ENCODE results near the gene TCERG1. TPM values are rescaled to one million over a fixed set of nuclear protein-coding genes. Genes with fewer than 3 reads are reported as not detected.
A peak's percentile ranks its signal among the peaks of the same experiment; 100 is the strongest.

Gene TCERG1
- polyA plus RNA-seq (2013, experiment 1 of 2): 38.7 TPM
- polyA plus RNA-seq (2013, experiment 2 of 2): 35.8 TPM

GRCh38 chr5:146446861-146447733 is at the start of gene TCERG1:
TCERG1 (plus strand) TSS chr5:146447333; CDS start chr5:146447350, 17 bp downstream.
- peak within 1 kb of the TSS; percentile 96 to 98 for H3K4me3 ChIP-seq (ENCODE audit: insufficient read depth in 1 of 2, low read depth in 1 of 2, low read length in 2 of 2)
- peak within 1 kb of the TSS; percentile 83 to 94 for H3K4ac ChIP-seq (ENCODE audit: low read depth in 1 of 2, low read length in 2 of 2)
- peak within 1 kb of the TSS; percentile 70 for H3K4me2 ChIP-seq (ENCODE audit: low read length, poor library complexity, severe bottlenecking)
- DNase-seq: peak; percentile 100
- H2AFZ ChIP-seq (ENCODE audit: low read depth, low read length): peak within 1 kb of the TSS; percentile 95
- H3K23ac ChIP-seq (ENCODE audit: low read length in 2 of 2): peak within 1 kb of the TSS in 1 of 2 experiments; percentile 40
- peak within 1 kb of the TSS; percentile 72 for H3K27ac ChIP-seq (ENCODE audit: low read length, poor library complexity, severe bottlenecking)
- peak within 1 kb of the TSS in 1 of 2 experiments; percentile 29 for H2BK12ac ChIP-seq (ENCODE audit: low read length in 2 of 2)
- peak within 1 kb of the TSS; percentile 63 for H4K91ac ChIP-seq (ENCODE audit: low read length)
- H3K27me3 ChIP-seq (ENCODE audit: control insufficient read depth in 1 of 2, insufficient read depth in 1 of 2, low read length in 2 of 2): no peaks in the 10 kb centered on the region
- H3K9me3 ChIP-seq (ENCODE audit: control insufficient read depth, low read length): no peaks in the 10 kb centered on the region
- under 1% methylated on average over 63 of the region's 68 CpGs for WGBS
- H3K18ac ChIP-seq (ENCODE audit: low read depth in 1 of 2, low read length in 2 of 2): peak within 1 kb of the TSS; percentile 61 to 93
- no peaks in the 10 kb centered on the region for H3K36me3 ChIP-seq (ENCODE audit: control insufficient read depth in 1 of 2, insufficient read depth in 2 of 2, low read depth in 1 of 2, low read length in 2 of 2)
- peak within 1 kb of the TSS in 1 of 2 experiments; percentile 62 for H3K14ac ChIP-seq (ENCODE audit: low read length in 2 of 2)
- peak within 1 kb of the TSS; percentile 98 for H3K9ac ChIP-seq (ENCODE audit: low read length)
- H4K8ac ChIP-seq (ENCODE audit: low read length): peak within 1 kb of the TSS; percentile 90
- no peak within 1 kb of the TSS for H2BK15ac ChIP-seq (ENCODE audit: low read depth, poor library complexity, severe bottlenecking)
- peak within 1 kb of the TSS; percentile 69 for H2BK120ac ChIP-seq (ENCODE audit: low read depth, low read length)
- H3K79me1 ChIP-seq (replicated peaks; ENCODE audit: low read length, poor library complexity, severe bottlenecking): no peaks in the 10 kb centered on the region
- peaks cover 2% of the 10 kb centered on the region for H3K4me1 ChIP-seq (ENCODE audit: control insufficient read depth, insufficient read depth, low read depth, low read length)
- peak within 1 kb of the TSS; percentile 90 for H2BK5ac ChIP-seq (ENCODE audit: low read depth, low read length, poor library complexity, severe bottlenecking)
- no peak within 1 kb of the TSS for H2AK5ac ChIP-seq (ENCODE audit: low read length, severe bottlenecking)

GRCh38 chr5:146398826-146399225 is 48.3 kb upstream of the TCERG1 start:
- H2BK15ac ChIP-seq (ENCODE audit: low read depth, poor library complexity, severe bottlenecking): no peak overlapping the region
- no peak overlapping the region for H4K8ac ChIP-seq (ENCODE audit: low read length)
- WGBS: 79% methylated on average over 4 of the region's 4 CpGs
- no peak for DNase-seq
- H3K27me3 ChIP-seq (ENCODE audit: control insufficient read depth in 1 of 2, insufficient read depth in 1 of 2, low read length in 2 of 2): peaks cover 52 to 53% of the 10 kb centered on the region in 2 experiments
- no peaks in the 10 kb centered on the region for H3K79me1 ChIP-seq (replicated peaks; ENCODE audit: low read length, poor library complexity, severe bottlenecking)
- no peak overlapping the region for H3K18ac ChIP-seq (ENCODE audit: low read depth in 1 of 2, low read length in 2 of 2)
- H2BK5ac ChIP-seq (ENCODE audit: low read depth, low read length, poor library complexity, severe bottlenecking): no peak overlapping the region
- no peak overlapping the region for H3K27ac ChIP-seq (ENCODE audit: low read length, poor library complexity, severe bottlenecking)
- H3K14ac ChIP-seq (ENCODE audit: low read length in 2 of 2): no peak overlapping the region
- H3K9ac ChIP-seq (ENCODE audit: low read length): no peak overlapping the region
- H2BK12ac ChIP-seq (ENCODE audit: low read length in 2 of 2): no peak overlapping the region
- H4K91ac ChIP-seq (ENCODE audit: low read length): no peak overlapping the region
- H3K36me3 ChIP-seq (ENCODE audit: control insufficient read depth in 1 of 2, insufficient read depth in 2 of 2, low read depth in 1 of 2, low read length in 2 of 2): no peaks in the 10 kb centered on the region
- H2AK5ac ChIP-seq (ENCODE audit: low read length, severe bottlenecking): no peak overlapping the region
- no peak overlapping the region for H3K23ac ChIP-seq (ENCODE audit: low read length in 2 of 2)
- H3K4me1 ChIP-seq (ENCODE audit: control insufficient read depth, insufficient read depth, low read depth, low read length): no peaks in the 10 kb centered on the region
- H2BK120ac ChIP-seq (ENCODE audit: low read depth, low read length): no peak overlapping the region
- peaks cover 5% of the 10 kb centered on the region for H3K9me3 ChIP-seq (ENCODE audit: control insufficient read depth, low read length)
- H3K4me3 ChIP-seq (ENCODE audit: insufficient read depth in 1 of 2, low read depth in 1 of 2, low read length in 2 of 2): no peak overlapping the region
- no peak overlapping the region for H3K4ac ChIP-seq (ENCODE audit: low read depth in 1 of 2, low read length in 2 of 2)
- H2AFZ ChIP-seq (ENCODE audit: low read depth, low read length): no peak overlapping the region
- no peak overlapping the region for H3K4me2 ChIP-seq (ENCODE audit: low read length, poor library complexity, severe bottlenecking)

- peaks cover 53 to 57% of the 10 kb centered on the region in 2 experiments for H3K27me3 ChIP-seq (ENCODE audit: control insufficient read depth in 1 of 2, insufficient read depth in 1 of 2, low read length in 2 of 2)
- no peak overlapping the region for H3K27ac ChIP-seq (ENCODE audit: low read length, poor library complexity, severe bottlenecking)
Observed at GRCh38 chr5:146399481-146399880, 47.7 kb upstream of the TCERG1 start.

GRCh38 chr5:146400201-146400600 is 46.9 kb upstream of the TCERG1 start:
- H3K79me1 ChIP-seq (replicated peaks; ENCODE audit: low read length, poor library complexity, severe bottlenecking): no peaks in the 10 kb centered on the region
- H2AK5ac ChIP-seq (ENCODE audit: low read length, severe bottlenecking): no peak overlapping the region
- no peak overlapping the region for H3K4ac ChIP-seq (ENCODE audit: low read depth in 1 of 2, low read length in 2 of 2)
- peaks cover 5% of the 10 kb centered on the region for H3K9me3 ChIP-seq (ENCODE audit: control insufficient read depth, low read length)
- no peak overlapping the region for H4K8ac ChIP-seq (ENCODE audit: low read length)
- H3K4me3 ChIP-seq (ENCODE audit: insufficient read depth in 1 of 2, low read depth in 1 of 2, low read length in 2 of 2): no peak overlapping the region
- DNase-seq: no peak
- no peaks in the 10 kb centered on the region for H3K4me1 ChIP-seq (ENCODE audit: control insufficient read depth, insufficient read depth, low read depth, low read length)
- H2AFZ ChIP-seq (ENCODE audit: low read depth, low read length): no peak overlapping the region
- H3K18ac ChIP-seq (ENCODE audit: low read depth in 1 of 2, low read length in 2 of 2): no peak overlapping the region
- peaks cover 49 to 57% of the 10 kb centered on the region in 2 experiments for H3K27me3 ChIP-seq (ENCODE audit: control insufficient read depth in 1 of 2, insufficient read depth in 1 of 2, low read length in 2 of 2)
- H2BK15ac ChIP-seq (ENCODE audit: low read depth, poor library complexity, severe bottlenecking): no peak overlapping the region
- no peak overlapping the region for H3K27ac ChIP-seq (ENCODE audit: low read length, poor library complexity, severe bottlenecking)
- H3K14ac ChIP-seq (ENCODE audit: low read length in 2 of 2): no peak overlapping the region
- H4K91ac ChIP-seq (ENCODE audit: low read length): no peak overlapping the region
- H2BK12ac ChIP-seq (ENCODE audit: low read length in 2 of 2): no peak overlapping the region
- H3K36me3 ChIP-seq (ENCODE audit: control insufficient read depth in 1 of 2, insufficient read depth in 2 of 2, low read depth in 1 of 2, low read length in 2 of 2): no peaks in the 10 kb centered on the region
- no peak overlapping the region for H2BK120ac ChIP-seq (ENCODE audit: low read depth, low read length)
- H3K4me2 ChIP-seq (ENCODE audit: low read length, poor library complexity, severe bottlenecking): no peak overlapping the region
- no peak overlapping the region for H3K9ac ChIP-seq (ENCODE audit: low read length)
- no peak overlapping the region for H3K23ac ChIP-seq (ENCODE audit: low read length in 2 of 2)
- H2BK5ac ChIP-seq (ENCODE audit: low read depth, low read length, poor library complexity, severe bottlenecking): no peak overlapping the region
- WGBS: 79% methylated on average over 2 of the region's 2 CpGs

More at GRCh38 chr5:146399481-146399880, 47.7 kb upstream of the TCERG1 start:
- no peaks in the 10 kb centered on the region for H3K79me1 ChIP-seq (replicated peaks; ENCODE audit: low read length, poor library complexity, severe bottlenecking)
- DNase-seq: no peak
- no peak overlapping the region for H3K4ac ChIP-seq (ENCODE audit: low read depth in 1 of 2, low read length in 2 of 2)
- no peak overlapping the region for H2AK5ac ChIP-seq (ENCODE audit: low read length, severe bottlenecking)
- H2BK12ac ChIP-seq (ENCODE audit: low read length in 2 of 2): no peak overlapping the region
- H3K36me3 ChIP-seq (ENCODE audit: control insufficient read depth in 1 of 2, insufficient read depth in 2 of 2, low read depth in 1 of 2, low read length in 2 of 2): no peaks in the 10 kb centered on the region
- WGBS: 93% methylated on average over 1 of the region's 1 CpG
- no peak overlapping the region for H3K23ac ChIP-seq (ENCODE audit: low read length in 2 of 2)
- H4K8ac ChIP-seq (ENCODE audit: low read length): no peak overlapping the region
- no peak overlapping the region for H3K4me3 ChIP-seq (ENCODE audit: insufficient read depth in 1 of 2, low read depth in 1 of 2, low read length in 2 of 2)
- H3K4me1 ChIP-seq (ENCODE audit: control insufficient read depth, insufficient read depth, low read depth, low read length): no peaks in the 10 kb centered on the region
- H3K18ac ChIP-seq (ENCODE audit: low read depth in 1 of 2, low read length in 2 of 2): no peak overlapping the region
- H2BK15ac ChIP-seq (ENCODE audit: low read depth, poor library complexity, severe bottlenecking): no peak overlapping the region
- no peak overlapping the region for H4K91ac ChIP-seq (ENCODE audit: low read length)
- H2AFZ ChIP-seq (ENCODE audit: low read depth, low read length): no peak overlapping the region
- H3K9ac ChIP-seq (ENCODE audit: low read length): no peak overlapping the region
- no peak overlapping the region for H2BK5ac ChIP-seq (ENCODE audit: low read depth, low read length, poor library complexity, severe bottlenecking)
- no peak overlapping the region for H3K4me2 ChIP-seq (ENCODE audit: low read length, poor library complexity, severe bottlenecking)
- no peak overlapping the region for H3K14ac ChIP-seq (ENCODE audit: low read length in 2 of 2)
- peaks cover 5% of the 10 kb centered on the region for H3K9me3 ChIP-seq (ENCODE audit: control insufficient read depth, low read length)
- H2BK120ac ChIP-seq (ENCODE audit: low read depth, low read length): no peak overlapping the region

Measured in mesenchymal stem cell (in vitro differentiated cells and primary cell).